Mesothelial cell of epicardium (in vitro differentiated cells): ENCODE measurements around the gene LY6G5C. TPM values are rescaled to one million over a fixed set of nuclear protein-coding genes. Genes with fewer than 3 reads are reported as not detected.

Experiments used
- DNase-seq, 2 experiments: peaks; one replicate each; pipeline ENCODE4 v3.0.0; 2021; ENCODE audit warnings: low spot score in 2 of 2; ENCODE audit not compliant: unreplicated experiment in 2 of 2
- H3K27ac Mint-ChIP-seq: 2 replicates; pipeline ENCODE4 v1.8.0; 2021; ENCODE audit warnings: mixed read lengths
- H3K27me3 Mint-ChIP-seq: 2 replicates; pipeline ENCODE4 v1.8.0; 2021; ENCODE audit warnings: low read depth, mixed read lengths
- H3K36me3 Mint-ChIP-seq: 2 replicates; pipeline ENCODE4 v1.8.0; 2021; ENCODE audit warnings: mixed read lengths
- H3K4me1 Mint-ChIP-seq: 2 replicates; pipeline ENCODE4 v1.8.0; 2021; ENCODE audit warnings: mixed read lengths
- H3K4me3 Mint-ChIP-seq: 2 replicates; pipeline ENCODE4 v1.8.0; 2021; ENCODE audit warnings: mild to moderate bottlenecking, moderate library complexity, mixed read lengths
- H3K9me3 Mint-ChIP-seq: 2 replicates; pipeline ENCODE4 v1.8.0; 2021; ENCODE audit warnings: mixed read lengths
- total RNA-seq: library from RNA; stranded (reverse); gene quantifications from 3 replicates; pipeline ENCODE4 v1.2.1, GENCODE V29; 2021
- TF ChIP-seq, protein P1 (sequence below): fragments of 200-600 bp; sonication (generic); IDR thresholded peaks from one replicate; pipeline ENCODE4 v1.5.0; 2021; ENCODE audit warnings: antibody characterized with exemption; ENCODE audit not compliant: unreplicated experiment

The LY6G5C gene
- total RNA-seq, 1 donor from 2014 or later: 1.5 TPM

DNA sequence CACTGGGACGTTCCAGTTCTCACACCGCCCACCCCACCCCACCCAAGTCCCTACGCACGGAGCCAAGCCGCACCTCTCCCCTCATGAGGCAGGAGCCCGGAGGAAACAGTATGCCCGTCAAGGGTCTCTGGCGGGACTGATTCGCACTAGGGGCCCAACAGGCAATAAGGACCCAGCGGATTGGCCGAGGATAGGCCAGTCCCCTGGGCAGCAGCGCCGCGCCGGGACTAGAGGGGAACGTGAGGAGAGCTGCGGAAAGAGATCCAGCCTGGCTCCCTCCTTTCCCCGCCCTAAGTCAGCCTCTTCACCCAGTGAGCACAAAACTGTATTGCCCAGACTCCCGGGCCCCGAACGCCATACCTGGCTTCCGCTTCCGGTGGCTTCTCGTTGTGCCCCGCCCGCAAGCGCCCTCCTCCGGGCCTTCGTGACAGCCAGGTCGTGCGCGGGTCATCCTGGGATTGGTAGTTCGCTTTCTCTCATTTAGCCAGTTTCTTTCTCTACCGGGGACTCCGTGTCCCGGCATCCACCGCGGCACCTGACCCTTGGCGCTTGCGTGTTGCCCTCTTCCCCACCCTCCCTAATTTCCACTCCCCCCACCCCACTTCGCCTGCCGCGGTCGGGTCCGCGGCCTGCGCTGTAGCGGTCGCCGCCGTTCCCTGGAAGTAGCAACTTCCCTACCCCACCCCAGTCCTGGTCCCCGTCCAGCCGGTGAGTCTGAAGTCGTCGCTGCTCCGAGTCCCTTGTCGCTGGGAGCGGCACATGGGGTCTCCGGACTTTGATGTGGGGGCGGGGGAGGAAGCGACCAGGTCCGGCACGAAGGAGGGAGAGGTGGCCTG is 15.1 kb downstream of the LY6G5C start, which contains the start of gene CSNK2B:
Gene CSNK2B (plus strand): TSS at position 580 of the 836 bp plus-strand sequence. CDS start 752 bp downstream, outside the sequence.
- Mint-ChIP-seq H3K9me3 (no peaks in the 10 kb centered on the region), H3K27ac (peak within 1 kb of the TSS; percentile 95), H3K4me1 (peaks cover 47% of the 10 kb centered on the region), H3K36me3 (peaks cover 18% of the 10 kb centered on the region), H3K4me3 (peak within 1 kb of the TSS; percentile 86), H3K27me3 (no peaks in the 10 kb centered on the region)
- peak; percentile 89 to 93 for DNase-seq
- TF ChIP-seq, protein P1, sequence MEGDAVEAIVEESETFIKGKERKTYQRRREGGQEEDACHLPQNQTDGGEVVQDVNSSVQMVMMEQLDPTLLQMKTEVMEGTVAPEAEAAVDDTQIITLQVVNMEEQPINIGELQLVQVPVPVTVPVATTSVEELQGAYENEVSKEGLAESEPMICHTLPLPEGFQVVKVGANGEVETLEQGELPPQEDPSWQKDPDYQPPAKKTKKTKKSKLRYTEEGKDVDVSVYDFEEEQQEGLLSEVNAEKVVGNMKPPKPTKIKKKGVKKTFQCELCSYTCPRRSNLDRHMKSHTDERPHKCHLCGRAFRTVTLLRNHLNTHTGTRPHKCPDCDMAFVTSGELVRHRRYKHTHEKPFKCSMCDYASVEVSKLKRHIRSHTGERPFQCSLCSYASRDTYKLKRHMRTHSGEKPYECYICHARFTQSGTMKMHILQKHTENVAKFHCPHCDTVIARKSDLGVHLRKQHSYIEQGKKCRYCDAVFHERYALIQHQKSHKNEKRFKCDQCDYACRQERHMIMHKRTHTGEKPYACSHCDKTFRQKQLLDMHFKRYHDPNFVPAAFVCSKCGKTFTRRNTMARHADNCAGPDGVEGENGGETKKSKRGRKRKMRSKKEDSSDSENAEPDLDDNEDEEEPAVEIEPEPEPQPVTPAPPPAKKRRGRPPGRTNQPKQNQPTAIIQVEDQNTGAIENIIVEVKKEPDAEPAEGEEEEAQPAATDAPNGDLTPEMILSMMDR: no peak

DNA sequence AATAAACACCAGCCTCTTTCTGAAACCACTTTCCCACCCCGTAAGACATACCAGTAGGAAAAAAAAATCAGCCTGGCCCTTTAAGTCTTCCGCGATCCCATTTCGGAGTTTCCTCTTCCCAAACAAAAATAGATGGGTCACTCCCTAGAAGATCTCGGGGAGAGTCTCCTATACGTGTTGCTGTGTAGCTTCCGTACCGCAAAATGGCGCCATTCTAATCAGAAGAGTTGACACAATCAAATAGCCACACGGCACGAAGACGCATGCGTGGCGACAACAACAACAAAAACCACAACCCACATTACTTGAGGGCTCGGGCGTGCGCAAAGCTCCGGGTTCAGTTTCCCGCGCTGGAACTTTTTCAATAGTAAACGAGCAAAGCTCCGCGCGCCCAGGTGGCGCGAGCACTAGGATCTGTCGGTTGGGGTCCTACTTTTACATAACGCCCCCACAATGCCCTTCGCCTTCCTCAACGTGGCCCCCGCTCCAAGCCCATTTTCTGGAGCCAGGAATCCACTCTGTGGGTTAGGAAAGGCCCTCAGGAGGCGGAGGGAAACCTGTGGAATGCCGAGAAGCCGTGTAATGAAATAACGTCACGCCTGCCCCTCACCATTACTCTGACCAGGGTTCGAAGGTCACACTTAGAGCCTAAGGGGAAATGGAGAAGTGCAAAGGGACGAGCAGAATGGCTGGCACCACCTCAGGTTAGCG is 15.9 kb downstream of the LY6G5C start, which contains the start of gene GPANK1:
Gene GPANK1 (minus strand): TSS at position 208 of the 711 bp plus-strand sequence. CDS start 519 bp downstream, outside the sequence.
- Mint-ChIP-seq H3K36me3 (peaks cover 13% of the 10 kb centered on the region), H3K27ac (peak within 1 kb of the TSS; percentile 95), H3K4me1 (peaks cover 50% of the 10 kb centered on the region), H3K27me3 (no peaks in the 10 kb centered on the region), H3K9me3 (no peaks in the 10 kb centered on the region), H3K4me3 (peak within 1 kb of the TSS; percentile 86)
- DNase-seq: peak; percentile 61 to 82
- TF ChIP-seq, protein P1: no peak

DNA sequence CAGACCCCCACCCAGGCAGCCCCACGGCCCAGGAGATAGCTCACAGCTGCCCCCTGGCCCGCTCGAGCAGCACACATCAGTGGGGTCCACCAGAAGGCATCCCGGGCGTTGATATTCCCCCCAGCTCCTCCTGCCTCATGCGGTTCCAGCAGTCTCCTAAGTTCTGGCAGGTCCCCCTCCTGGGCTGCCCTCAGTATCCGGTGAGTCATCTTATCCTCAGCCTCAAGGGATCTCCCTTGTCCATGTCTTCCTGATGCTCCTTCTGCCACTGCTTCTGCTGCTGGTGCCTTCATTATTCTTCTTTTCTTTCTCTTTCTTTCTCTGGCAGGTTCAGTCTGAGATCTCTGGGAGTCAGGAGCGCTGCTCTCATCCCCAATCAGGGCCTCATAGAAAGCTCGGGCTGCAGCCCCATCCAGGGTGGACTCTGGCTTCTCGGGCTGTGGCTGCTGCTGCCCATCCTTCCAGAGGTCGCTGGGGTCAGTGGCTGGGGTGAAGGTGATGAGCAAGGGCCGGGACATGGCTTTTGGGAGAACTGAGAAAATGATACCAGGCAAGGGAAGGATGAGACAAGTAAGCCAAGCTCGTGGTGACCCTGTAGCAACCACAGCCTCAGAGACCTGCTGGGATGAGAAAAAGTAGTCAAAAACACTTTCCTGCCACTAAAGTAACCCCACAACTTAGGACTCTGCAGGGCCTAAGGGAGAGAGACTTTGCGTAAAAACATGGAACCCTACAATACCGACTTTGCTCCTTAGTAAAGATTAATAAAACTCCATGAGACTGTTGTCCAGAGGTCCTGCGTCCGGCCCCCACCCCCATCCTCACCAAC is 16.7 kb downstream of the LY6G5C start:
- no peak for DNase-seq
- TF ChIP-seq, protein P1: no peak
- Mint-ChIP-seq H3K27ac (peak overlapping the region; percentile 95), H3K4me3 (peak overlapping the region; percentile 86), H3K36me3 (peaks cover 10% of the 10 kb centered on the region), H3K27me3 (no peaks in the 10 kb centered on the region), H3K9me3 (no peaks in the 10 kb centered on the region), H3K4me1 (peaks cover 58% of the 10 kb centered on the region)

DNA sequence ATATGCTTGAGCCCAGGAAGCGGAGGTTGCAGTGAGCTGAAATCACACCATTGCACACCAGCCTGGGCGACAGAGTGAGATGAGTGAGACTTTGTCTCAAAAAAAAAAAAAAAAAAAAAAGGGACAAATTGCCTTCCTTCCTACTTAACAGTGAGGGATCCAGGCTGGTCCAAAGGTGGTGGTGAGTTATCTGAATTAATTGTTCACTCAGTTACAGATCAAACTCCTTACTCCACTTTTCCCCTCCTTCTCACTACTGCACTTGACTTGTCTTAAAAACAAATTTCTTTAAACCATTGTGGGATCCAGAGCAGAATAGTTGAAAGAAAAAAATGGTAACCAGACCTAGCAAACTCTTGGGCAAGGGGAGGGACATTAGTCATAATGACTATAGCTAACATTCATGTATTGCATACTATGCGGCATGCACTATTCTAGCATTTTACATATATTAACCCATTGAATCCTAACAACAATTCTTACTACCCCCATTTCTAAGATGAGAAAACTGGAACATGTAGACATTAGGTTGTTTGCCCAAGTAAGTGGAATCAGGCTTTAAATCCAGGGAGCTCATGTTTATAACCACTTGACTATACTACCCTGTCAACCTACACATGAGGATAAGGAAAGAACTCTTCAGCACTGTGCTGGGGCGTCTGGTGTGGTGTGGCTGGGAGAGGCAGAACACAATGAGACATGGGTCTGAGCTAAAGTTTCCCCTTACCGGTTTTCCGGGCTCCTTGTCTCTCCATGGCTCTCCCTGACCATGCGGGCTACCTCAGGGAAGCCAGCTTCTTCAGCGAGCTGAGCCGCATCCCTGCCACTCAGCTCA is 17.5 kb downstream of the LY6G5C start:
- TF ChIP-seq, protein P1: no peak
- no peak for DNase-seq
- Mint-ChIP-seq H3K4me1 (peaks cover 65% of the 10 kb centered on the region), H3K4me3 (peak overlapping the region; percentile 86), H3K27me3 (no peaks in the 10 kb centered on the region), H3K36me3 (peaks cover 10% of the 10 kb centered on the region), H3K9me3 (no peaks in the 10 kb centered on the region), H3K27ac (peak overlapping the region; percentile 95)
